Duodenal mucosa (tissue), 2 donors: ENCODE measurements around the gene PEX7.

Experiments used
- H3K27ac ChIP-seq: one replicate; pipeline ENCODE4 v1.7.0; 2013; ENCODE audit warnings: low read depth, low read length
- H3K27me3 ChIP-seq, 2 donors: one replicate each; pipeline ENCODE4 v1.7.0; 2013; ENCODE audit warnings: low read length in 2 of 2, control low read depth in 1 of 2; ENCODE audit not compliant: insufficient read depth in 2 of 2, control insufficient read depth in 1 of 2
- H3K36me3 ChIP-seq, 2 donors: one replicate each; pipeline ENCODE4 v1.7.0; 2013; ENCODE audit warnings: low read length in 2 of 2, control low read depth in 1 of 2; ENCODE audit not compliant: insufficient read depth in 2 of 2, control insufficient read depth in 1 of 2
- H3K4me1 ChIP-seq, 2 donors: one replicate each; pipeline ENCODE4 v1.7.0; 2013; ENCODE audit warnings: low read length in 2 of 2, control low read depth in 1 of 2; ENCODE audit not compliant: insufficient read depth in 2 of 2, control insufficient read depth in 1 of 2
- H3K4me3 ChIP-seq, 2 donors: one replicate each; pipeline ENCODE4 v1.7.0; 2013; ENCODE audit warnings: low read length in 2 of 2, low read depth in 1 of 2
- H3K9ac ChIP-seq, 2 donors: one replicate each; pipeline ENCODE4 v1.7.0; 2013; ENCODE audit warnings: low read length in 2 of 2, low read depth in 1 of 2
- H3K9me3 ChIP-seq, 2 donors: one replicate each; pipeline ENCODE4 v1.7.0; 2013; ENCODE audit warnings: low read length in 2 of 2, control low read depth in 1 of 2; ENCODE audit not compliant: control insufficient read depth in 1 of 2

Gene PEX7

GRCh38 chr6:136822376-136823127, at the start of gene PEX7:
Gene PEX7, plus strand, starts transcription at chr6:136822592. Its CDS starts 74 bp downstream, at chr6:136822666.
- H3K27ac ChIP-seq, result peak within 1 kb of the TSS; percentile 87
- H3K4me3 ChIP-seq, result peak within 1 kb of the TSS; percentile 81 to 97
- peak within 1 kb of the TSS; percentile 67 to 78 for H3K9ac ChIP-seq
- peaks cover 0 to 6% of the 10 kb centered on the region in 2 donors for H3K36me3 ChIP-seq
- no peaks in the 10 kb centered on the region for H3K27me3 ChIP-seq
- peaks cover 4 to 11% of the 10 kb centered on the region in 2 donors for H3K4me1 ChIP-seq
- no peaks in the 10 kb centered on the region for H3K9me3 ChIP-seq

DNA sequence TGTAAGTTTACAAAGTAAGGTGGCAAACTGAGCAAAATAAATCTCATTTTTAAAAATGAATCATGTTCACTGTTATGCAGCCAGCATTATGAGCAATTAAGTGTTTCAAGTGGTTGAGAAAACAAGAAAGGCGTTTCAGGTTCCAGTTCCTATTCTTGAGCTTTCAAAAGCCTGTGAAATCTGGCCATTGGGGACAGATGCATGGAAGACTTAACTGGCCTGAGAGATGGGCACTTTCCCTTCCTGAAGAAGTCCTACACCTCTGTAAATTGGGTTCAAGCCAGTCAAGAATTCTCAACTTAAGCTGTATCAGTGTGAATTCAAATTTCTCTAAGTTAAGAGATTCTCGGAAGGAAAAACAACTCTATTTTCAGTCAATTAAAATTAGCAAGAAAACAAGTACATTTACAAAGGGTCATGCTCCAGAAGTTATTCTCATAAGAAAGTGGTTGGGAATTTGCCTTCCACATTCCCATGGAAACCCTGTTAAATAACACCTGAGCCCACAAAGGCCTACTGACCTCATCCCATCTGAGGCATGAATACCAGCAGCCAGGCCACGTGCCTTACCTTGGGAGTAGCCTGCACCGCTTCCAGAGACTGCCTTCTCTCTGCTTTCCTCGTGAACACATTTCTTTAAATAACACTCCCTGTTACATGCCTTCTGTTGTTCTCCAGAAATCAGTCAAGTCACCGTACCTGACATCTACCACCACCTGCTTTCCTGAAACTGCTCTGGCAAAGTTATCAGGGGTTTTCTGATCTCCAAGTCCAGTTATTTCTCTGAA, 49.5 kb upstream of the PEX7 start:
- Histone ChIP-seq H3K36me3 (no peaks in the 10 kb centered on the region), H3K4me1 (peaks cover 4 to 12% of the 10 kb centered on the region in 2 donors), H3K9ac (no peak overlapping the region), H3K27me3 (no peaks in the 10 kb centered on the region), H3K4me3 (no peak overlapping the region), H3K27ac (no peak overlapping the region), H3K9me3 (no peaks in the 10 kb centered on the region)

DNA sequence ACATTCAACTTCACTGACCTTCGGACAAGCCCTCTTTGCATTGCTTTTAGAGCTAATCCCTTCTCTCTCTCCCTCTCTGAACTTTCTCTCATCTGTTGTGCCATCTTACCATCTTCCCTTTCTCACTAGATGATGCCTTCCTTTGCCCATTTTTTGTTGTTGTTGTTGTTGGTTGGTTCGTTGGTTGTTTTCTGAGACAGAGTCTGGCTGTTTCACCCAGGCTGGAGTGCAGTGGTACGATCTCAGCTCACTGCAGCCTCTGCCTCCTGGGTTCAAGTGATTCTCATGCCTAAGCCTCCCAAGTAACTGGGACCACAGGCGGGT, 49.0 kb upstream of the PEX7 start:
- H3K9ac ChIP-seq, result no peak overlapping the region
- H3K4me3 ChIP-seq, result no peak overlapping the region
- H3K27ac ChIP-seq, result no peak overlapping the region

DNA sequence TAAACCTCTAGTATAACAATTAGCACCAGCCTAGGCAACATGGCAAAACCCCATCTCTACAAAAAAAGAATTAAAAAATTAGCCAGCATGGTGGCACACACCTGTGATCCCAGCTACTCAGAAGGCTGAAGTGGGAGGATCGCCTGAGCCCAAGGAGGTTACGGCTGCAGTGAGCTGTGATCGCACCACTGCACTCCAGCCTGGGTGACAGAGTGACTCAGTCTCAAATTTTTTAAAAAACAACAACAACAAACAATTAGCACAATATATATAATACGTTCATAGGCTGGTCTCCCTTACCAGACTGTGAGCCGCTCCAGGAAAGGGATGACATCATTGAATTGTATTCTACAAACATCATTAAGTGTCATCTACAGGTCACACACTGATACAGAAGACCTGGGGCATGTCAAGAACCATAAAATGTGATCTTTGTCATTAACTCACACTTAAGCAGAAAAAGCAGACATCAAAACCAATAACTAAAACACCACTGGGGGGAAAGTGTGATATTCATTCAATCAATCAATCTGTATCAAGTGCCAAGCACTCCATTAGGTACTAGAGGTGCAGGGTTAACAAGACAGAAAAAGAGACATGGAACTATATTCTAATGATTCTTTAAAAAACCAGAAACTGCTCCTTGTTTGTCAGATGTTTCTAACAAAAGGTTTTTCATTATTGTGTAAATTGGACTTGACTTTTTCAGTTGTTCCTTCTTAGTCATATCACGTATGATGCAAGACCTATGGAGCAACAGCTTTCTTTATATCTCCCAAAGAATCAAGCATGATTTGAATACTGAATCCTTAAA, 48.0 kb upstream of the PEX7 start:
- no peaks in the 10 kb centered on the region for H3K9me3 ChIP-seq
- H3K27me3 ChIP-seq, result no peaks in the 10 kb centered on the region
- H3K36me3 ChIP-seq, result no peaks in the 10 kb centered on the region
- peaks cover 4 to 13% of the 10 kb centered on the region in 2 donors for H3K4me1 ChIP-seq
- H3K9ac ChIP-seq, result no peak overlapping the region
- no peak overlapping the region for H3K4me3 ChIP-seq
- no peak overlapping the region for H3K27ac ChIP-seq

More for the DNA sequence above, 49.0 kb upstream of the PEX7 start:
- Histone ChIP-seq H3K27me3 (no peaks in the 10 kb centered on the region), H3K9me3 (no peaks in the 10 kb centered on the region), H3K4me1 (peaks cover 4 to 12% of the 10 kb centered on the region in 2 donors), H3K36me3 (no peaks in the 10 kb centered on the region)

GRCh38 chr6:136775081-136775480, 47.3 kb upstream of the PEX7 start:
- H3K4me1 ChIP-seq, result peaks cover 9 to 20% of the 10 kb centered on the region in 2 donors
- no peaks in the 10 kb centered on the region for H3K9me3 ChIP-seq
- H3K9ac ChIP-seq, result no peak overlapping the region
- H3K27ac ChIP-seq, result no peak overlapping the region
- no peaks in the 10 kb centered on the region for H3K27me3 ChIP-seq
- no peak overlapping the region for H3K4me3 ChIP-seq
- no peaks in the 10 kb centered on the region for H3K36me3 ChIP-seq

- Histone ChIP-seq H3K4me1 (peaks cover 12 to 24% of the 10 kb centered on the region in 2 donors), H3K27ac (no peak overlapping the region), H3K9me3 (no peaks in the 10 kb centered on the region)
Measured at GRCh38 chr6:136775548-136775947, 46.8 kb upstream of the PEX7 start.

DNA sequence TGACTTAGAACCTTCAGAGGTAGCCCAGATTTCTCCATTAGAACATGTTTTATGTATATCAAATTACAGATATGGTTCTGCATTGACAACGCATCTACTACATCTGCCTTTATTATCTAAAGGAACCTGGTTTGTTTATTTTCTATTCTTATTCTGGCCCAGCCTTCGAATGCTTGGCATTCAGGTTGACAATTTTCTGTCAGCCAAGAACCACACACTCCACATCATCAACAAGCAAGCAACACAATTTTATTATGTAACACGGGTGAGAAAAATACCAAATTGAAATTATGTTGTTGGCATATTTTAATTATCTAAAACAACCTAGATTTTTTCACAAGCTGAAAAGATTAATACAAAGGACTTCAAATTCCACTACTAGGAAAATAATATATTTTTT, 44.7 kb upstream of the PEX7 start:
- Histone ChIP-seq H3K27me3 (no peaks in the 10 kb centered on the region), H3K4me1 (peaks cover 12 to 34% of the 10 kb centered on the region in 2 donors), H3K36me3 (no peaks in the 10 kb centered on the region), H3K9me3 (no peaks in the 10 kb centered on the region), H3K9ac (no peak overlapping the region), H3K27ac (no peak overlapping the region), H3K4me3 (no peak overlapping the region)

More at GRCh38 chr6:136775548-136775947, 46.8 kb upstream of the PEX7 start:
- Histone ChIP-seq H3K27me3 (no peaks in the 10 kb centered on the region), H3K36me3 (no peaks in the 10 kb centered on the region), H3K4me3 (no peak overlapping the region), H3K9ac (no peak overlapping the region)

- Histone ChIP-seq H3K9me3 (no peaks in the 10 kb centered on the region), H3K27ac (no peak overlapping the region), H3K4me1 (peaks cover 19 to 45% of the 10 kb centered on the region in 2 donors), H3K36me3 (no peaks in the 10 kb centered on the region), H3K4me3 (no peak overlapping the region), H3K9ac (no peak overlapping the region), H3K27me3 (no peaks in the 10 kb centered on the region)
Measured at GRCh38 chr6:136779682-136780081, 42.7 kb upstream of the PEX7 start.

DNA sequence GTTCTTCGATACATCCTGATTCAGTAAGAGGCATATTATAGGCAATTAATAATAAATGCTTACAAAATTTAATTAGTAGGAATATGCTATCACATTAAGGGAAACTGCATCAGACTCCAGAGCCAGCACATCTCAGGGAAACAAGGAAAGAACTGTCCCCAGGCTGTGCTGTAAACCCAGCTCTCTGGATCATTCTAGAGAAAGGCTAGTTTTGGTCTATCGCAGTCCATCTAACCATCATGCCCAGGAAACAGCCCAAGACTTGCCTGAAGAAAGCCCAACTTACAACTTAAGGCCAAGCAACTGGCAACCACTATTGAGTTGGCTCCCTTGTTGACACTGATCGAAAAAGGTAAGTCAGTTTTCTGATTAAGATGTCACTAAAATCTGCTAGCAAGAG, 41.4 kb upstream of the PEX7 start:
- Histone ChIP-seq H3K4me3 (no peak overlapping the region), H3K27me3 (no peaks in the 10 kb centered on the region), H3K4me1 (peaks cover 25 to 48% of the 10 kb centered on the region in 2 donors), H3K9me3 (no peaks in the 10 kb centered on the region), H3K27ac (no peak overlapping the region), H3K9ac (no peak overlapping the region), H3K36me3 (no peaks in the 10 kb centered on the region)
